A549 (cell line): ENCODE results near the gene SLC38A2.

Source experiments
- EP300 ChIP-seq, 2 experiments: fragments of >200 bp; sonication (Bioruptor Twin); formaldehyde crosslinking; IDR thresholded peaks; 2 replicates in 1 of 2; 3 replicates in 1 of 2; pipeline ENCODE4 v1.6.1; 2016 to 2017
- TF ChIP-seq, protein P1 (sequence below): fragments of >200 bp; sonication (Bioruptor Twin); formaldehyde crosslinking; IDR thresholded peaks from 3 replicates; pipeline ENCODE4 v1.5.1; 2016

- TF ChIP-seq EP300 (IDR thresholded peaks at IDR 0.05): no peak
- TF ChIP-seq, protein P1, sequence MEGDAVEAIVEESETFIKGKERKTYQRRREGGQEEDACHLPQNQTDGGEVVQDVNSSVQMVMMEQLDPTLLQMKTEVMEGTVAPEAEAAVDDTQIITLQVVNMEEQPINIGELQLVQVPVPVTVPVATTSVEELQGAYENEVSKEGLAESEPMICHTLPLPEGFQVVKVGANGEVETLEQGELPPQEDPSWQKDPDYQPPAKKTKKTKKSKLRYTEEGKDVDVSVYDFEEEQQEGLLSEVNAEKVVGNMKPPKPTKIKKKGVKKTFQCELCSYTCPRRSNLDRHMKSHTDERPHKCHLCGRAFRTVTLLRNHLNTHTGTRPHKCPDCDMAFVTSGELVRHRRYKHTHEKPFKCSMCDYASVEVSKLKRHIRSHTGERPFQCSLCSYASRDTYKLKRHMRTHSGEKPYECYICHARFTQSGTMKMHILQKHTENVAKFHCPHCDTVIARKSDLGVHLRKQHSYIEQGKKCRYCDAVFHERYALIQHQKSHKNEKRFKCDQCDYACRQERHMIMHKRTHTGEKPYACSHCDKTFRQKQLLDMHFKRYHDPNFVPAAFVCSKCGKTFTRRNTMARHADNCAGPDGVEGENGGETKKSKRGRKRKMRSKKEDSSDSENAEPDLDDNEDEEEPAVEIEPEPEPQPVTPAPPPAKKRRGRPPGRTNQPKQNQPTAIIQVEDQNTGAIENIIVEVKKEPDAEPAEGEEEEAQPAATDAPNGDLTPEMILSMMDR: no peak
Measured at GRCh38 chr12:46363582-46364299, 8.8 kb downstream of the SLC38A2 start.
